ENCODE measurements around the gene TCP1.
A peak's percentile ranks its signal among the peaks of the same experiment; 100 is the strongest.
"Not testable (repeated sequence)": the region's sequence is repeated elsewhere in the genome, so short reads cannot be mapped to it uniquely, and the experiment has no call there.

TCP1 gene

DNA sequence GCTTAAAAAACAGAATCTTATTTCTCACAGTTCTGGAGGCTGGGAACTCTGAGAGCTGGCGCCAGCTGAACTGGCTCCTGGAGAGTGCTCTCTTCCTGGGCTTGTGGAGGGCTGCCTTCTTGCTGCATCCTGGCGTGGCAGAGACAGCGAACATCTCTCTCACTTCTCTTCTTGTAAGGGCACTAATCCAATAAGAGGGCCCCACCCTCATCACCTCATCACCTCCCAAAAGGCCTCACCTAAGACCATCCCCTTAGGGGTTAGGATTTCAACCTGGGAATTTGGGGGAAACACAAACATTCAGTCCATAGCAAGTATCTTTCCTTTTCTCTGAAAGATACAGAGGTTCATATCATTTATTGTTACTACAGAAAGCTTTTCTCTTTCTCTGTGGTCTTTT, 34.6 kb upstream of the TCP1 start:
- H3K27ac Mint-ChIP-seq = no peak overlapping the region
- H3K9me3 Mint-ChIP-seq = no peaks in the 10 kb centered on the region
- ATAC-seq (no peak), DNase-seq (no peak)
- peaks cover 22% of the 10 kb centered on the region for H3K4me1 Mint-ChIP-seq
- H3K4me3 Mint-ChIP-seq = no peak overlapping the region
- no peaks in the 10 kb centered on the region for H3K27me3 Mint-ChIP-seq

DNA sequence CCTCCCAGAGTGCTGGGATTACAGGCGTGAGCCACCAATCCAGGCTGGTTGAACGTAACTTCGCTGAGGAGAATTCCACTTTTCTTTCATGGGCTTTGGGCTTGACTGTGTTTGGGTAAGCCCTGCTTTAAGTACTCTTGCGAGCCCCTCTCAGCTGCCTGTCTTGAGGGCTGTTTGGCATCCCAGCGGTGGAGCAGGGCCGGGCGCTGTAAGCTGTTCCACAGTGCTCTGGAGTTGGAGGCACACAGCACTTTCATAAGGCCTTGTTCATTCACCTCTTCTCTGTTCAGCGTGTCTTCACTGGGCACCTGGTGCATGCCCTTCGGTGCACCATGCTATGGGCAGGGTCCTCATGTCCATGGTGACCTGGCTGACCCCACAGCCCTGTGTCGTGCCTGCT, 32.3 kb upstream of the TCP1 start:
- no peaks in the 10 kb centered on the region for H3K27me3 Mint-ChIP-seq
- H3K4me3 Mint-ChIP-seq = no peak overlapping the region
- DNase-seq (no peak), ATAC-seq (no peak)
- H3K9me3 Mint-ChIP-seq = no peaks in the 10 kb centered on the region
- H3K27ac Mint-ChIP-seq = no peak overlapping the region
- peaks cover 22% of the 10 kb centered on the region for H3K4me1 Mint-ChIP-seq

DNA sequence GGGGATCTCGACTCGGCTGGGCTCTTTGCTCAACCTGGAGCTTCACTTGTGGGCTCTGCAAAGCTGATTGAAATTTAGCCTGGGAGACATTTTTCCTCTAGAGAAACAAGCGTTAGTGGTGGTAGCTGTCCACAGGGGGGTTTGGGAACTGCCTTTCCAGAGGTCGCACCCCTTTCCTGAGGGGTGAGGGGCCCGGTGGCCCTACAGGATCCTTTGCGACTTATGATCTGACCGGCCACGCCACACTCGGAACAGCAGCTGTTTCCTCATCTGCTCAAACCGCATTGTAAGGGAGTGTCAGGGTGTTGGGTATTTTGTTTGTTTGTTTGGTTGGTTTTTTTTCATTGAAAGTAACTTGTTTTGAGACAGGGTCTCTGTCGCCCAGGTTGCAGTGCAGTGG, 31.7 kb upstream of the TCP1 start:
- H3K4me1 Mint-ChIP-seq = peaks cover 22% of the 10 kb centered on the region
- H3K9me3 Mint-ChIP-seq = no peaks in the 10 kb centered on the region
- H3K27me3 Mint-ChIP-seq = no peaks in the 10 kb centered on the region
- DNase-seq = no peak
- no peak overlapping the region for H3K27ac Mint-ChIP-seq
- ATAC-seq = no peak
- H3K4me3 Mint-ChIP-seq = no peak overlapping the region

DNA sequence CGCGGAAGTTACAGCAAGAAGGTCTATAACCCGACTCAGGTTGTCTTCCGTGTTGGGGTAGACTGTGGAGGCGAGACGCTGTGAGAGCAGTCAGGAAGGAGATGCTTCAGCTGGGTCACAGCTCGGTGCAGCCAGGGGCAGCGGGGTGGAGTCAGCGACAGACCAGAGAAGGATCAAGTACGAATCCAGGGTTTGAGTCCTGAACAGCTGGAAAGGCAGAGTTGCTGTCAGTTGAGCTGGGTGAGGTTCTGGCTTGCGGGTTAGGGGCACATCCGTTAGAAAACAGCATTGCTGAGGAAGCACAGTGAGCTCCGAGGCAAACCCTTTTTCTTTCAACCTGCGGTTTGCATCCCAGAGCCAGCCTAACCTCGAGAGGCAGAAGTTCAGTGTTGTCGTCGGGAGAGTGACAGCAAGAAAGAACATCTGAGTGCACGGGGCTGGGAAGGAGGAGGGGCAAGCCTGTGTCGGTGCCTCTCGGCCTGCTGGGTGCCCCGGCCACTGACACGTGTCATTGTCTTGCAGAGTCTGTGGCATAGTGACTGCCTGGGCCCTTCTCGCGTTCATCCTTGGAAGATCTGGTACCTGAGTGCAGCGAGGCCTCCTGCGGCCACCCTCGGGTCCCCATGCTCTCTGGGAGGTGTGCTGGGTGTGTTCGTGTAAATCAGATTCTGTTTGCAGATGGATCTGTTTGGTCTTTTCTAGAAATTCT, 30.7 kb upstream of the TCP1 start:
- H3K9me3 Mint-ChIP-seq = no peaks in the 10 kb centered on the region
- peak; percentile 81 for ATAC-seq
- H3K27ac Mint-ChIP-seq = peak overlapping the region; percentile 89 to 91
- peaks cover 22% of the 10 kb centered on the region for H3K4me1 Mint-ChIP-seq
- H3K27me3 Mint-ChIP-seq = no peaks in the 10 kb centered on the region
- H3K4me3 Mint-ChIP-seq = peak overlapping the region; percentile 69 to 79
- peak; percentile 26 to 42 for DNase-seq

DNA sequence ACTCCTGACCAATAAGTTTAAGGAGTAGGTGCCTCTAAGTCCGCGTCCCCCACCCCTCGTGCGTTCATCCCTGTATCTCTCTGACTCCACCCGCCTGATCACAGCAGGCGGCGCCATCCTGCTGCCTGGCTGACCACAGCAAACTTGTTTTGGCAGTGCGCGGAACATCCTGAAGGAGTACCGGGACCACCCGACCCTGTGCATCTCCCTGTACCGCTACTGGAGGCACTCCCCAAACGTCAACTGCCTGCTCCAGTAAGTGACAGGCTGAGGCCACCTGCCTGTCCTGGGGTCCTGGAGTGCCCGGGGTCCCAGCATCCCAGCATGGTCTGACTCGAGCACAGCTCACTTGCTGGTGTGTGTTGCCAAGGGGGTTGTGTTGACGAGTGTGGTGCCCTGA, 29.7 kb upstream of the TCP1 start:
- Mint-ChIP-seq H3K4me3 (peak overlapping the region; percentile 69 to 79), H3K27ac (peak overlapping the region; percentile 89 to 91), H3K4me1 (peaks cover 22% of the 10 kb centered on the region), H3K27me3 (no peaks in the 10 kb centered on the region), H3K9me3 (no peaks in the 10 kb centered on the region)
- no peak for ATAC-seq
- no peak for DNase-seq

DNA sequence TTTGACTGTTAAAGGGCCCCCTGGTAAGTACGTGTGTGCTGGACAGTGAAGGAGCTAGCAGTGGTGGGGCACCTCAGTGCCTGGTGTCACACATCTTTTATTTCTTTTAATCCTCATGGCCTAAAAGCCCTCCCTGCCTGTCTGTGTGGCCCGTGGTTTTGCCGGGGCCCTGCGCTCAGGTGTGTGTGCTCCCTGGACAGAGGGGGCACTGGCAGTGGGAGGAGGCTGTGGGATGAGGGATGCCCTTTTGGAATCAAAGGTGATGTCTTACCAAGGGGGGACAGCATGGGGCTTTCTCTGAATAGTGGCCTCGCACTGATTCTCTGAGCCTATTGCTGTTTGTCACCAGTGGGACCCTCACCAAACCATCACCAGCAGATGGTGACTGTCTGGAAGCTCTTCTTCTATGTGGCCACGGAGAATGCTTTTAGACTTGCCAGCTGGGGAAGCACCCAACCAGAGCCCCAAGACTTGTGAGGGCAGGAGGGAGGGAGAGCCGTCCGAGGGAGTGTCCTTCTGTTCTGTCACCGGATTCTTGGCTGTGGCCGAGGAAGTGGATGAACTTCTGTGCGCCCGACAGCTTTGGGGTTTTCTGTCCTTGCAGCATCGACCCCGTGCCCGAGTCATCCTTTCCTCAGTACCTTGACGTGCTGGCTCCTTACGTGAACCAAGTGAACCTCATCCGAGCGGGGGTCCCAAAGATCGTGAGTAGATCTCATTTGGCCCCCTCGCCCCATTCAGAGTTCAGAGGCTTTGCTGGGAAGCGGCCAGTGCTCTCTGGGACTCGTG, 28.7 kb upstream of the TCP1 start:
- Mint-ChIP-seq H3K27me3 (no peaks in the 10 kb centered on the region), H3K9me3 (no peaks in the 10 kb centered on the region), H3K4me1 (peaks cover 22% of the 10 kb centered on the region), H3K27ac (no peak overlapping the region), H3K4me3 (no peak overlapping the region)
- DNase-seq (no peak), ATAC-seq (no peak)

DNA sequence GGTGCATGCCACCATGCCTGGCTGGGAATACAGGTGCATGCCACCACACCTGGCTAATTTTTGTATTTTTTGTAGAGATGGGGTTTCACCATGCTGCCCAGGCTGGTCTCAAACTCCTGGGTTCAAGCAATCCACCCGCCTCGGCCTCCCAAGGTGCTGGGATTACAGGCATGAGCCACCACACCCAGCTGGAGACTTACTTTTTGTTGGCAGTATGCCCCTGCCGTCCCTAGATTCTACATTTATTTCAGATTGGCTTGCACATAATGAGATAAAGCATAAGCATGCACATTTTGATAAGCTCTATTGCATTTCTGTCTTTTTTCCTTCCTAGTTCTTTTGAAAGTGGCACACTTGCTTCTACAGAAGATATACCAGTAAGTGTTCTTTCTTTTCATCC, 27.4 kb upstream of the TCP1 start:
- not testable (repeated sequence) for H3K9me3 Mint-ChIP-seq, H3K4me3 Mint-ChIP-seq, H3K27ac Mint-ChIP-seq, H3K27me3 Mint-ChIP-seq, ATAC-seq, DNase-seq
- peaks cover 22% of the 10 kb centered on the region for H3K4me1 Mint-ChIP-seq

DNA sequence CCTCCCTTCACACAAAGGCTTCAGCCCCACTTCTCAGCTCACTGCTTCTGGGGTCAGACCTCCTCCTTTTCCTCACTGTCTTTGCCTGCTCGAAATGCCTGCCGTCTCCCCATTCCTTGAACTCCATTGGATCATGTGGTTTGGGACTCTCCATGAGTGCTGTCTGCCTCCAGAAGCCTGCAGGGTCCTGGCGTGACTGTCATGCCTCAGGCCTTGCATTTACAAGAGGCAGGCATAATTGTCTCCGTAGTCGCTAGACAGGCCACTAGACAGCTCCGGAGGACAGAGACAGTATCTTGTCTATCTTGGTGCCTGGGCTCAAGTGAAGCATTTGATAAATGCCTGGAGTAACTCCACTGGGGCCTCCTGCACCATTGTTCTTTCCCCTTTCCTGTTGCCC, 26.0 kb upstream of the TCP1 start:
- H3K27me3 Mint-ChIP-seq = no peaks in the 10 kb centered on the region
- DNase-seq (no peak), ATAC-seq (no peak)
- peaks cover 13% of the 10 kb centered on the region for H3K4me1 Mint-ChIP-seq
- H3K4me3 Mint-ChIP-seq = no peak overlapping the region
- H3K27ac Mint-ChIP-seq = no peak overlapping the region
- no peaks in the 10 kb centered on the region for H3K9me3 Mint-ChIP-seq

DNA sequence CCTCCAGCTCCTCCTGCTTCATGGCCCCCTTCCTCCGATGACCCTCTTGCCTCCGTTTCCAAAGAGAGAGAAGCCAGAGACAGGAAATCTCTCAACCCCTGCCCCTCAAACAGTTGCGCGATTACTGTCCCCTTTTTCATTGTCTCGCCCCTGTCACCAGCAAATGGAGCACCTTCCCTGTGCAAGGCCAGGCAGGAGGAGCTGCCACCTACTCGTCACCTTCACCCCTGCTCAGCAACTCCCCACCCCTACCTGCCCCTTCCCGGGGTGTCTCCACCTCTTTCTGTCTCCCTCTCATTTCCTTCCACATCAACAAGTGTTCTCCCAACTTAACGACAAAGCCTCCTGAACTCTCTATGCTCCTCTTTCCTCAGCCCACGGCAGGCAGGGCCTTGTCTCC, 24.4 kb upstream of the TCP1 start:
- H3K4me1 Mint-ChIP-seq = no peaks in the 10 kb centered on the region
- no peaks in the 10 kb centered on the region for H3K27me3 Mint-ChIP-seq
- H3K9me3 Mint-ChIP-seq = no peaks in the 10 kb centered on the region
- ATAC-seq (no peak), DNase-seq (no peak)
- H3K27ac Mint-ChIP-seq = no peak overlapping the region
- no peak overlapping the region for H3K4me3 Mint-ChIP-seq

DNA sequence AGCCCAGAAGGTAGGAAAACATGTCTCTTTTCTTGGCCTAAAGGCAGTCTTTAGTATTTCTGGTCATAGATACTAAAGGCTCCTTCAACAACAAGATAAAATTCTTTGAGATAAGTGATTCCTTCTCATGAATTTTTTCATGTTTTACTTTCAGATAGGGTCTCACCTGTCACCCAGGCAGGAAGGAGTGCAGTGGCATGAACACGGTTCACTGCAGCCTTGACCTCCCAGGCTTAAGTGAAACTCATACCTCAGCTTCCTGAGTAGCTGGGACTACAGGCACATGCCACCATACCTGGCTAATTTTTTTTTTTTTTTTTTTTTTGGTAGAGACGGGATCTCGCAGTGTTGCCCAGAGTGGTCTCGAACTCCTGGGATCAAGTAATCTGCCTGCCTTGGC, 19.7 kb upstream of the TCP1 start:
- Mint-ChIP-seq H3K4me1 (no peaks in the 10 kb centered on the region), H3K9me3 (no peaks in the 10 kb centered on the region), H3K27ac (no peak overlapping the region), H3K27me3 (no peaks in the 10 kb centered on the region), H3K4me3 (no peak overlapping the region)
- ATAC-seq = no peak
- no peak for DNase-seq

DNA sequence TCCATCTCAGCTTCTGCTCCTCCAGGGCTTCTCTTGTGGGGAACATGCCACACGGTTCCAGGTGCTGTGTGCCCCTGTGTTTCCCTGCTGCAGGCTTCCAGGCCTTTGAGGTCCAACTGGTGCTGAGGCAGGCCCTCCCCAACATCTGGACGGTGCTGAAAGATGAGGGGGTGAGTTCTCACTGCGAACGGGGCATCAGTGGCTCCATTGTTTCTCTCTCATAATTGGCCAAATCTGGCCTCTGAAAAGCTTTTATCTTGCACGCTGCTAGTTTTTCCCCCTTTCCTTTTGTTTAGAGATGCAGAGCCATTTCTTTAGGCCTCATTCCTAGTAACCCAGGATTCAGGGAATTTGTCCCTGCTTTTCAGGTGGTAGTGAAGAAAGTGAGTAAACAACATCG, 19.2 kb upstream of the TCP1 start:
- Mint-ChIP-seq H3K4me1 (no peaks in the 10 kb centered on the region), H3K9me3 (no peaks in the 10 kb centered on the region), H3K27ac (no peak overlapping the region), H3K27me3 (no peaks in the 10 kb centered on the region), H3K4me3 (no peak overlapping the region)
- ATAC-seq (no peak), DNase-seq (no peak)

DNA sequence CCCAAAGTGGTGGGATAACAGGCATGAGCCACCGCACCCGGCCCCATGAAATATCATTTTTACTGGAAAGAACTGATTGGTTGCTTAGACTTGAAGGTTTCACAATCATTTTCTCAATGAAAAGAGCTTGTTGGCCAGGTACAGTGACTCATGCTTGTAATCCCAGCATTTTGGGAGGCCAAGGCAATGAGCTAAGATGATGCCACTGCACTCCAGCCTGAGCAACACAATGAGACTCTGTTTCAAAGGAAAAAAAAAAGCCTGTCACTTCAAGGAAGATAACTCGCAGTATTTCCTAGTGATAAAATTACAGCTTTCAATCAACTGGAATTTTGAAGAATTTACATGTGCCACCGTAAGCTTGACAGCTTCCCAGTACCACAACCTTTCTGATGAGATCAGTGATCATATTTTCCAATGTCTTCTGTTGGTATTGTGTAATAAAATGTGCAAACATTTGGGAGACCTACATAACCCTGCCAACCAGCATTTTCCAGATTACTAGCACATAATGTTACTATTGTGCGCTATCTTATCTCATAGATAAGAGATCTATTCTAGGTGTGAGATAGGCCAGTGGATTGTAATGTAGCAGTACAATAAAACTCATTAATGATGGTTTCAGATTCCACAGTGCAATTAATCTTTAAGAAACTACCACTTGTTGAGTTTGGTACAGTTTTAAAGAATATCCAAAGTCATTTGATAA, 17.9 kb upstream of the TCP1 start:
- H3K4me1 Mint-ChIP-seq = no peaks in the 10 kb centered on the region
- H3K9me3 Mint-ChIP-seq = no peaks in the 10 kb centered on the region
- no peak overlapping the region for H3K4me3 Mint-ChIP-seq
- no peak overlapping the region for H3K27ac Mint-ChIP-seq
- DNase-seq = no peak
- H3K27me3 Mint-ChIP-seq = no peaks in the 10 kb centered on the region
- ATAC-seq = no peak

DNA sequence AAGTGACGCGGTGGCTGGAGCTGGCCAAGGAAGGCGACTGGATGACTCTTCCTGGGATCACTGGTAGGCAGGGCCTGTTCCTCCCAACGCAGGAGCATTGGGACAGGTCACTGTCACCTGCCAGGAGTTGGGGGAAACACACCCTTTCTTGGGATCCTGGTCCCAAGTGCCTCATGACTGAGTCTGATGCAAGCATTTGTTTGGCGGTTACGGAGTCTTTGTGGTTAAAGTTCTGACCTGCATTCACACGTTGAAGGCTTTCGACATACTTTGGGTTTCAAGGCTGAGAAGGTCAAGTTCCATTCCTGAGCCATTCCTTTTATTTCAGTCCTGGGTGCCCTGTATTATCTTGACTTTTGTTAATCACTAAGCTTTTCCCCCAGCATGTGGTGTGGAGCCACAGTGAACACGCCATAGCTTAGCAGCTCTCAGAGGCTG, 16.6 kb upstream of the TCP1 start:
- no peak for ATAC-seq
- Mint-ChIP-seq H3K27ac (no peak overlapping the region), H3K4me3 (no peak overlapping the region), H3K27me3 (no peaks in the 10 kb centered on the region), H3K4me1 (no peaks in the 10 kb centered on the region), H3K9me3 (no peaks in the 10 kb centered on the region)
- no peak for DNase-seq

DNA sequence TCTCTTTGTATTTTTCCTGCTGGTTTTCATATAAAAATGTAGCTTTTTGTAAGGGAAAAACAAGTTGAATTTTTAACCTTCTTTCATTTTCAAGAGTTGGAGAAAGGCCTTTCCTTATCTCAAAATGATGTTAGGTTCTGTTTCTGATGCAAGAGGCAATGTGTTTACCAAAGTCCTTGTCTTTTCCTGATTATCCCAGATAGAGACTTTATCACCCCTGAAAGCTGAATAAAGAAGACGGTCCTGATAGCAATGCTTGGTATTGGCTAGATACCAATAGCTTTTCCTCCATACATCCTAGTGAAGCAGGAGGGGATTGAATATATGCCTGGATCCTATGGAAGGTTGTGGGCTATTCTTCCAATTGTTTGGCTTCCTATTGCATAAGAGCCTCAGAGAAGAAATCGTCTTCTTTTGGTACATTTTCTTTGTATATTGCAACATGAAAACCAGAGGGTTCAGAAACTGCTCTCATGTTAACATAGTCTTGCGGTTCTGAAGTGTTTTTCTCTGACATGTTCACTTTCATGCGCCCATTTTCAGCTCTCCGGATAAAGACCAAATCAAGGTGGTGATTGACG, 16.1 kb upstream of the TCP1 start:
- no peaks in the 10 kb centered on the region for H3K27me3 Mint-ChIP-seq
- H3K9me3 Mint-ChIP-seq = no peaks in the 10 kb centered on the region
- peak overlapping the region in 1 of 2 donors; percentile 12 for H3K27ac Mint-ChIP-seq
- DNase-seq (no peak), ATAC-seq (no peak)
- H3K4me3 Mint-ChIP-seq = no peak overlapping the region
- no peaks in the 10 kb centered on the region for H3K4me1 Mint-ChIP-seq

DNA sequence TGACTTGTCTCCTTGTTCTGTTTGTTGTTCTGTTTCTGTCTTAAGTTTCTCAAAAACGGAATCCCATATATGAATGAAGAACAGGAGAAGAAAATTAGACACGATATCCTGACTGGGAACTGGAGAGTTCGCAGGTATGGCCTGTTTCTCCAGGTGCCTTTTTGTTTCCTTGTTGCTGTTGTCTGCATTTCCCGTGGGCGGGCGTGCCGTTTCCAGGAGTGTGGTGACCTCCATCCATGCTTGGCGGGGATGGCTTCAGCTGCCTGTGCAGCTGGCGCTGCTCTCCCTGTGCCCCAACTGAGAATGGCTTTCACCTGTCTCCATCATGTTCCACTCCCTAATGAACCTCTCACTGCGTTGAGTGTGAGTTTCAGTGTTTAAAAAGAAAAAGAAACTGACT, 15.1 kb upstream of the TCP1 start:
- H3K4me1 Mint-ChIP-seq = no peaks in the 10 kb centered on the region
- no peaks in the 10 kb centered on the region for H3K9me3 Mint-ChIP-seq
- H3K27ac Mint-ChIP-seq = no peak overlapping the region
- no peak for DNase-seq
- ATAC-seq = no peak
- no peaks in the 10 kb centered on the region for H3K27me3 Mint-ChIP-seq
- H3K4me3 Mint-ChIP-seq = no peak overlapping the region

DNA sequence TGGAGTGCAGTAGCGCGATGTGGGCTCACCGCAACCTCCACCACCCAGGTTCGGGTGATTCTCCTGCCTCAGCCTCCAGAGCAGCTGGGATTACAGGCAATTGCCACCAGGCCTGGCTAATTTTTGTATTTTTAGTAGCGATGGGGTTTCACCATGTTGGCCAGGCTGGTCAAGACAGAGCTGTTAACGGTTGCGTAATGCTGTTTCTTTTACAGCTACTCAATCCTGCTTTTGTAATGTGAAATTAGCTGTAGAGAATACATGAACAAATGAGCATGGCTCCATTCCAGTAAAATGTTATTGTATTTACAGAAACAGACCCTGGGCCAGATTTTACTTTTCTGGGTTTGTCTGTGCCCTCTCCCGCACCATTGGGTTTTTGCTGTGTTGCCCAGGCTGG, 12.5 kb upstream of the TCP1 start:
- H3K27me3 Mint-ChIP-seq = no peaks in the 10 kb centered on the region
- no peak overlapping the region for H3K4me3 Mint-ChIP-seq
- no peak overlapping the region for H3K27ac Mint-ChIP-seq
- no peak for ATAC-seq
- no peak for DNase-seq
- no peaks in the 10 kb centered on the region for H3K4me1 Mint-ChIP-seq
- no peaks in the 10 kb centered on the region for H3K9me3 Mint-ChIP-seq
